NCI-H510A (cell line): Measurements from ENCODE around the gene MMP23B.
A peak's percentile ranks its signal among the peaks of the same experiment; 100 is the strongest.
"Not testable (repeated sequence)": the region's sequence is repeated elsewhere in the genome, so short reads cannot be mapped to it uniquely, and the experiment has no call there.

Source experiments
- DNase-seq: peaks from one replicate; lab custom pipeline; 2025; lab: John Stamatoyannopoulos, UW

The MMP23B gene

DNA sequence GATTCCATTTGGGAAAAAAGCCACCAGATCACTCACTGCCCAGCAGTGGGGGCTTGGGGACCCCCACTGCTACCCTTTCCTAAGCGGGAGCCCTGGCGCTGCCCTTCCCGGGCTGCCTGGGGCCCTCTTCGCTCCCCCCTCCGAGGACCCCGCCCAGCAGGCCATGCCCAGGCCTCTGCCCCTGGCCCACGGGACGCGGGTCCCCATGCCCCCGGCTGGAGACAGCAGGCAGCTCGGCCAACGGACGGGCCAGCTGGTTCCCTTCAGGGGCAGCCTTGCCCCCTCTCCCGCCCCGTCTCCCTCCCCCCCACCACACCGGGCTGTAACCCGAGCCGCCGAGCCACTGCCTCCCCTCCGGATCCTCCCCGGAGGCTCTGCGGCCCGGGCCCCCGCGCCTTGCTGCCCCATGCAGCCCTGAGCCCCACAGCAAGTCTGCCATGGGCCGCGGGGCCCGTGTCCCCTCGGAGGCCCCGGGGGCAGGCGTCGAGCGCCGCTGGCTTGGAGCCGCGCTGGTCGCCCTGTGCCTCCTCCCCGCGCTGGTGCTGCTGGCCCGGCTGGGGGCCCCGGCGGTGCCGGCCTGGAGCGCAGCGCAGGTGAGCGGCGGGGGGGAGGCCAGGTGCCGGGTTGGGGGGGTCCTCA is at the start of gene MMP23B:
TSS of gene MMP23B (plus strand) at position 392 of the 639 bp plus-strand sequence. CDS start at position 438, 46 bp downstream.
- DNase-seq = peak; percentile 69

DNA sequence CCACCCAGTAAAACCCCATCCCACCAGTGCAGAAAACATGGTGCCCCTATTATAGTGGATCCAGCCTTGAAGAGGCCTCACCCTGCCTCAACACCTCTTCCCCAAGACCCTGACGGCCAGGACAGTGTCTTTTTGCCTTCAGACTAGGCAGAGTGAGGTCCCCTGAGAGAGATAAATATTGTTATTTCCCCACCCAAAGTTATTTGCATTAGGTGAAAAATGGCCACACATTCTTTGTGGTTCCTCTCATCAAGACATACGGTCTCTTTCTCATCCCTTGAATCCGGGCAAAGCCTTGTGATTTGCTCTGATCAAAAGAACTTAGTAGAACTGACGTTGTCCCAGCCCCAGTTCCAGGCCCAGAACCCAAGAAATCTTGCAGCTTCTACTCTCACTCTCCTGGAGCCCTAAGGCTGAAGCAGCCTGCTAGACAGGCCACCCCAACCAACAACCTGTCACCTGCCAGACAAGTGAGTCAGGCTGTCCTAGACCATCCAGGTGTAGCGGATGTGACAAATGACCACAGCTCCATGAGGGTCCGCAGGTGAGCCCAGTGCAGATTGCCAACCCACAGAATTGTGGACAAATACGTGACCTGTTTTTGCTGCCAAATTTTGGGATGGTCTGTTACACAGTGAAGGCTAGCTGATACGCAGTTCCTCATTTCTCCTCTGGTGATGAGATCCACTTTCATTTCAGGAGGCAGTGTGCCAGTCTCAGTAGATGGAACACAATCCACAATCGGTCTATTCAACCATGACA is 49.2 kb upstream of the MMP23B start:
- DNase-seq = no peak

DNA sequence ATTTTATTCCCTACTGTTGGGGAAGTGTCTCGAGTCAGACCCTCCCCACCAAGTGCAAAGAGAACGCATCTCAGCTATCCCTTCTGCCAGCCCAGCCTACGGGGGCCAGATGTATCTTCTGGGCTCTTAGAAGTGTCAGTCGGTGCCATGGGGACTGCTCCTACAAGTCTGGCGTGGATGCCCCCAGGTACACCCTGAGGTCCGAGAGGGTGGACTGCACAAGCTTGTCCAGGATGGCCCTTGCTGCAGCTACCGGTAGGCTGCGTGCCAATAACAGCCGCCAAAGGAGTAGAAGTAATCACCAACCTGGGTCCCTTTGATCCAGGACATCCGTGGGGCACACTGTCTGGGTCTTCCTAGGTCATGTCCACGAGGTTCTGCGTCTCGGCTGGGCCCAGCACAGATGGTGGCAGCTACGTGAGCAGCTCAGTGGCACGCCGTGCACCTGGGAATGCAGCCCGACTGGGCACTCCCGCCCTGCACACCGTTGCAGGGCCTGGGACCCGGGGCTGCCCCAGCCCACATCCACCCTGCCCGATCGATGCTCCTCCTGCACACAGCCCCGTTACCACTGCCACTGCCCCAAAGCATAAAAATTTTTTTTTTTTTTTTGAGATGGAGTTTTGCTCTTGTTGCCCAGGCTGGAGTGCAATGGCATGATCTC is 48.5 kb upstream of the MMP23B start:
- DNase-seq = no peak

GRCh38 chr1:1591452-1591851 is 40.5 kb upstream of the MMP23B start:
- DNase-seq = no peak

DNA sequence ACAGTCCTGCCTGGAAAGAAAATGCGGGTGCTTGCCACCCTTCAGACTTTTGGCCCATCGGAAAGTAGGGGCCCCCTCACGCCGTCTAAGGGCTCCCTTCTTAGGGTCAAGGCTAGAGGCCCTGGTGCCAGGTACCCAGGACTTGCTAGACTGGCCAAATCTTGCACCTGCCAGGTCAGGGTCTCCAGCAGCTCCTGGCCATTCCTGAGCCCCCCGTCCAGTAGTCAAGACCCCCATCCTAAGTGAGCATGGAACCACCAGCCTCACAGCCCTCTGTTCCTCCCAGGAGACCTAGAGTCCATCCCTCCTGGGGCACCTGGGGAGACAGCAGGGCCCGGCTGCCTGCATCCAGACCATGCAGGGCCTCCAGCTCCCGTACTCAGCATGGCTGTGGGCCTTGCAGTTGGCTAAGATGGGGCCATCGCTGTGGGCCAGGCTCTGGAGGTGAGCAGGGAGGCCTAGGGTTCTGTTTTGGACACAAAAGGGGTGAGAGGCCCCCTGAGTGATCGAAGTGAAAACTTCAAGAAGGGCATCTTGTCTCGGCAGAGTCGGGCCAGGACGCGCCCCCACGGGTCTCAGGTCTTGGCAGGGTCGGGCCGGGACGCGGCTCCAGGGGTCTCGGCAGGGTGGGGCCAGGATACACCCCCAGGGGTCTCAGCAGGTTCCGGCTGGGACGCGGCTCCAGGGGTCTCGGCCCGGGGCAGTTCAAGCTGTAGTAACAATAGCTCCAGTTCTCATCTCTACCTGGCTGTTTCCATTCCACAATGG is 38.0 kb upstream of the MMP23B start:
- no peak for DNase-seq

DNA sequence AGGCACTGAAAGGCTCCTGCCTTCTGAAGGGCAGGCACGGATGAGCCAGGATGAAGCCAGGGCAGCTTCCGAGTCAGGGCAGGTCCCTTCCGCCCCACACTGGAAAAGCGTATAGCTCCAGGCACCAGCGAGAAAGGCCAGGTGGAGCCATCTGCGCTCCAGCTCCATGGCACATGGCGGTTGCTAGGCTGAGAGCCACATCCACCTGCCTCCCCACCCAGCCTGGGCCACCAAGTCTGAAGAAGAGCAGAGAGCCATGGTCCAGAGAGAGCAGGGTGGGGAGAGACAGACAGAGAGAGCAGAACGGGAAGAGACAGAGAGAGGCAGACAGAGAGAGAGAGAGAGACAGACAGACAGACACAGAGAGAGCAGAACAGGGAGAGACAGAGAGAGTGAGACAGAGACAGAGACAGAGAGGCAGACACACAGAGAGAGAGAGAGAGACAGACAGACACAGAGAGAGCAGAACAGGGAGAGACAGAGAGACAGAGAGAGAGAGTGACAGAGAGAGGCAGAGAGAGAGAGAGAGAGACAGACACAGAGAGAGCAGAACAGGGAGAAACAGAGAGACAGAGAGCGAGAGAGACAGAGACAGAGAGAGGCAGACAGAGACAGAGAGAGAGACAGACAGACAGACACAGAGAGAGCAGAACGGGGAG is 37.2 kb upstream of the MMP23B start:
- DNase-seq = peak; percentile 91

DNA sequence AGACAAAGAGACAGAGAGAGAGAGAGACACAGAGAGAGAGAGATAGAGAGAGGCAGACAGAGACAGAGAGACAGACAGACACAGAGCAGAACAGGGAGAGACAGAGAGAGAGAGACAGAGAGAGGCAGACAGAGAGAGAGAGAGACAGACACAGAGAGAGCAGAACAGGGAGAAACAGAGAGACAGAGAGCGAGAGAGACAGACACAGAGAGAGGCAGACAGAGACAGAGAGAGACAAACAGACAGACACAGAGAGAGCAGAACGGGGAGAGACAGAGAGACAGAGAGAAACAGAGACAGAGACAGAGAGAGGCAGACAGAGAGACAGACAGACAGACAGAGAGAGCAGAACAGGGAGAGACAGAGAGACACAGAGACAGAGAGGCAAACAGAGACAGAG is 36.6 kb upstream of the MMP23B start:
- DNase-seq = not testable (repeated sequence)

DNA sequence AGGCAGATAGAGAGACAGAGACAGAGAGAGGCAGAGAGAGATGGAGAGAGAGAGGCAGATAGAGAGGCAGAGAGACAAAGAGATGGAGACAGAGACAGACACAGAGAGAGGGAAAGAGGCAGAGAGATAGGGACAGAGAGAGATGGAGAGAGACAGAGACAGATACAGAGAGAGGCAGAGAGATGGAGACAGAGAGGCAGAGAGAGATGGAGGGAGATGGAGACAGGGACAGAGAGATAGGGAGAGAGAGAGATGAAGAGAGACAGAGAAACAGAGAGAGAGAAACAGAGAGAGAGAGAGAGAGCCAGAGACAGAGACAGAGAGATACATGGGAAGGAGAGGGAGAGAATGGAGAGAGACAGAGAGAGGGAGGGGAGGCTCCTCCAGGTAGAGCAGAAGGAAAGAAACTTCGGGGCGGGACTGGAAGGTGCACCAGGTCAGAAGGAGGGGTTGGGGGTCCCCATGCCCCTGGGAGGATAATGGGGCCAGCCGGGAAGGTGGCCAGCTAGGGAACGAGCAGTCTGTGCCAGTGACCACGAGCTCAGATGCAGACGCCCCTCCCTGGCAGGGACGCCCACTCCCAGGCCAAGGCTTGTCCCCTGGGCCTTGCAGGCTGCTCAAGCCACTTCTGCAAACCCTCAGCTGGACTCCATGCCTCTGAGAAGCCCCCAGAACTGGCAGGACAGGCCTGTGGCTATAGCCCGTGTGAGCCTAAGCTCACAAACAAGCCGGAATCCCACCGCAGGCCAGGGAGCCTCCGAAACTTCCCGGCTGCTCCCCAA is 35.3 kb upstream of the MMP23B start:
- DNase-seq = no peak

DNA sequence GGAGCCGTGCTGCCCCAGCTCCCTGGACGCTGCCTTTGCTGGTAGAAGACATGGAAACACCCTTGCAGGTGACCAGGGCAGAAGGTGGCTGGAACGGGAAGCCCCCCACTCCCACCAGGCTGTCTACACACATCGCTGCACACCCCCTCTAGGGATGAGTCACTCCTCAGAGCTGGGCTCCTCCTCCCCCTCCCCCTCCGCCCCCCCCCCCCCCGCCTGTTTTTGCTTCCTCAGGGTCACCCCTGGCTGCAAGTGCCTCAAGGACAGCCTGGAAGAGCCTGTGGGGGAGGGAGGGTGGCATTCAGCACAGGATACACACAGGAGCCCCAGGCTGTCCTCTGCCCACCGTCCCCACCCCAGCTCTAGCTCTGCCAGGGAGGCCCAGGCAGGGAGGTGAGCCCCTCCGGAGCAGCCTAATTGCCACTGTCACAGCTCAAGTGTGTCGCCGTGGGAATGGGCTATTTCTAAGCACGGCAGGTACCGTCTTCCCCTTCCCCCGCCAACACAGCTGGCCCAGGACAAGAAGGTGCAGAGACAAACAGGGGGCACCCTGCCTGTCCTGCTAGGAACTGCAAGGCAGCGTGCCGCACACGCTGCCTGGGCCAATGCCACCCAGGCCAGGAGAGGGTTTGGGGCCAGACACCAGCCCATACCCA is 34.6 kb upstream of the MMP23B start:
- DNase-seq = peak; percentile 71

GRCh38 chr1:1598051-1598719 is 33.8 kb upstream of the MMP23B start:
- no peak for DNase-seq

DNA sequence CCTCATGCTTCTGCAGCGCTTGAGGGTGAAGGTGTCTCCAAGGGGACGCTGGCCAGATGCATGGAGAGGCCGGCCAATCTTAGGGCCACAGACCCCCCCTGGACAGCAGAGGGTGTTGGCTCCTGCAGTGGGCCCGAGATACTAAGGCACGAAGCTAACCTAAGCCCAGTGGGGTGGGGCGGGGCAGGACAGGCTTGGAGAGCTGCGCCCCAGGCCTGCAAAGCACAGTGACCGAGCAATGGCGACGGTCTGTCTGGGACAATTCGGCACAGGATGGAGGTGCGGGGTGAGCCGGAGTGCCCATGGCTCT is 33.3 kb upstream of the MMP23B start:
- no peak for DNase-seq

DNA sequence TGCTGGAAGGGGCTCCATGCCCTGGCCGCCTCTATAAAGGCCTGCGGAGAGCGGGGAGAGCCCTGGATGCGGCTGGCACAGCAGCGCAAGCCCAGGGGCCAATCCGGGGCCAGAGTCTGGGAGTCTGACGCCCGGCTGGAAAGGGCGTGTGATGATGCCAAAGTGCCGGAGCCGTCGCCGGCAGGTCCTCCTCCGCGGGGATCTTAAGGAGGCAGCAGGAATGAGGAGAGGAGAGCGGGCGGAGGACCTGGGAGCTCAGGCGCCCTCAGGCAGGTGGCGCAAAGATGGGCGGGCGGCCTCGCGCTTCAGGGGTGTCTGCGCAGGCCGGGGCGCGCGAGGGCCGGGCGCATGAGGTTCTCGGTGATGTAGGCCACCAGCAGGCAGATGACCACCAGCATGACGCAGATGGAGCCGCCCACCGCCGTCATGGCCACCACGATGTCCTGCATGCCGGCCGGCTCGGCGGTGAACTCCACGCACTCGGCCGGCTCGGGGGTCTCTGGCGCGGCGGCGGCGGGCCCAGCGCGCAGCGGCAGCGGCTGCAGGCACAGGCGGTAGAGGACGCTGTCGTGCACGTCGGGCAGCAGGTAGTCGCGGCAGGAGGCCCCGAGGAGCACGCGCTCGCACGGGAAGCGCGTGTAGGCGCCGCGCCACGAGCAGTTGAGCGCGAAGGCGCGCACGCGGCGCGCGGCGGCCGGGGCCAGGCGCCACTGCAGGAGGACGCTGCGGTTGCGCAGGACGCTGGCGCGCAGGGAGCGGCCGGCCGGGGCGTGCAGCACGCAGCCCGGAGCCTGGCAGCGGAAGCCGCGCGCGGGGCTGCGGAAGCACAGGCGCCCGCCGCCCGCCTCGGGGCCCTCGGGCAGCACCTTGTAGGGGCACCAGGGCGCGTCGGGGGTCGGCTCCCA is 32.7 kb upstream of the MMP23B start:
- no peak for DNase-seq

GRCh38 chr1:1599935-1600860 is 31.8 kb upstream of the MMP23B start, which contains the start of gene FNDC10:
TSS of gene FNDC10 (minus strand) at chr1:1600135. CDS start at chr1:1600015, 120 bp downstream.
- DNase-seq = no peak

GRCh38 chr1:1600861-1601563 is 31.0 kb upstream of the MMP23B start:
- DNase-seq = no peak

DNA sequence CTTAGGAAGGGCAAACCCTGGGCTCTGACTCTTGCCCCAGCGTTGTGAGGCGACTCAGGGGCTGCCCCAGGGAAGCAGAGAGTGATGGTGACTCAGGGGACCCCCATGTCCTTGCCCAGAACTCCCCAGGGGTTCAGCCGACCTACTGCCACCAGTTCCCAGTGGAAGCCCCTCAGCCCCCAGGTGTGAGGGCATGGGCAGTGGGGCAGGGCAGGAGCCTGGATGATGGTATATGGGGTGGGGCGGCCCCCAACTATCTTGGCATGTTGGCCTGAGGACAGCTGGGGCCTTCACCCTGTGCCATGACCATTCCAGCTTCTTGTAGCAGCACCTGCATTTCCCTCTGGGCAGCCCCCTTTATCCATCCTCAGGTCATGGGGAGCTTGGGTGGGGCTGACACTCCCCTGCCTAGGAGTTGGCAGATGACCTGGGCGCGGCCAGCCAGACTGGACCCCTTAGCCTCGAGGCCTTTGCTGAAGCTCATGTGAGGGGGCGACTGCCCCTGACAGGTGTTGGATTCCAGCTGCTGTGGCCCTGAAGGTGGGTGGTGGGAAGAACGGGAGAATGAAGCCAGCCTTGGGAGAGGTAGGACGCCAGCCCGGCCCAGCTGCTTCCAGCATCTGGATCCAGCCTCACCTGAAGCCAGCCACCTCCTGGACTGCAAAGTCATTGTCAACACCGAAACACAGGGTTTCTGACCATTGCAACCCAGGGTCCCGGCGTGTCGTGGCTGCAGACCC is 30.2 kb upstream of the MMP23B start:
- DNase-seq = no peak

DNA sequence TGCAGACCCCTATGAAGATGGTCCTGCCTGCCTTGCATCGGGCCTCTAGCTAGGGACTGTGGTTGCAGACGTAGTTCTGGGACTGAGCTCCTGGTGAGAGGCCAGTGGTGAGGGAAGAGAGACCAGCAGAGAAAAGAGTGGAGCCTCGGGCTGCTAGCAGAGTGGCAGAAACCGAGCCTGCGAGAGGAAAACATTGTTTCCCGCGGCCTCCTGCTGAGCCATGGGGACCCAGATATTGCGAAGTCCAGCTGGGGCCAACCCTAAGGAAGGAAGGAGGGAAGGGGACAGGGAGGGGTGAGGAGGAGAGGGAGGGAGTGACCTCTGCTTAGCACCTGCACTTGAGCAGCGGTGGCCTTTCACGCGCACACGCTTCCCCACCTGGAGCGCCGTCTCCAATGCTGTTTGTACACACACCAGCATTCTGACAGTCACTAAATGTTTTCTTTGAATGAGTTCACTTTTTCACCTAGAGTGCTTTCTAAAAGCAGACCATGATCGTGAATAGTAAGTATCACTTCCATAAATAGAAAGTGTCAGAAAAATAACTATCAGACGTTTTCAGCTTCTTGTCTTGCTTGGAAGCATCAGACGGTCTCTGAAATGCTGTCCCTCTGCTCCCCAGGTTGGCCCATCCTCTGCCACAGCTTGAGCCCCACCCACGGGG is 29.5 kb upstream of the MMP23B start:
- DNase-seq = no peak
